ENCODE measurements around the gene HSPB1. TPM values are rescaled to one million over a fixed set of nuclear protein-coding genes. Genes with fewer than 3 reads are reported as not detected.
A peak's percentile ranks its signal among the peaks of the same experiment; 100 is the strongest.

The HSPB1 gene
- total and polyA plus RNA-seq, 2 of the 13 experiments (the other 11 are each of a cell fraction or from before 2014, with no cell fraction given), result 21.0 to 38.6 TPM

- TF ChIP-seq NFIB (CRISPR knock-in tag; IDR thresholded peaks at IDR 0.05; ENCODE audit: borderline replicate concordance), result no peak
- TF ChIP-seq MEIS1 (CRISPR knock-in tag; IDR thresholded peaks at IDR 0.05; ENCODE audit: borderline replicate concordance), result no peak
- no peak for TF ChIP-seq HOXA7 (CRISPR knock-in tag; IDR thresholded peaks at IDR 0.05)
- TF ChIP-seq SCMH1 (CRISPR knock-in tag; IDR thresholded peaks at IDR 0.05; ENCODE audit: borderline replicate concordance), result no peak
- TF ChIP-seq NFKBIZ (CRISPR knock-in tag; IDR thresholded peaks at IDR 0.05), result no peak; the same call in 1 of the 2 replicates
- TF ChIP-seq RNF2 (conservative IDR thresholded peaks at IDR 0.05; ENCODE audit: low read depth), result no peak
- no peak for TF ChIP-seq ZNF616 (CRISPR knock-in tag; IDR thresholded peaks at IDR 0.05; ENCODE audit: low read depth)
- TF ChIP-seq ZFP36L2 (CRISPR knock-in tag; IDR thresholded peaks at IDR 0.05), result no peak
- TF ChIP-seq ZSCAN22 (CRISPR knock-in tag; IDR thresholded peaks at IDR 0.05), result no peak; the same call in 1 of the 2 replicates
- 0 out of 2 replicates have a peak, but pooled peaks have one; percentile 2 for TF ChIP-seq ZNF775 (CRISPR knock-in tag; IDR thresholded peaks at IDR 0.05; ENCODE audit: borderline replicate concordance)
- TF ChIP-seq ZMAT3 (CRISPR knock-in tag; conservative IDR thresholded peaks at IDR 0.05), result no peak; the same call in 1 of the 2 replicates
- TF ChIP-seq ZFP82 (CRISPR knock-in tag; IDR thresholded peaks at IDR 0.05; ENCODE audit: borderline replicate concordance), result 0 out of 2 replicates have a peak, but pooled peaks have one; percentile 36
- TF ChIP-seq ZNF225 (CRISPR knock-in tag; IDR thresholded peaks at IDR 0.05), result no peak
- TF ChIP-seq ZNF558 (CRISPR knock-in tag; IDR thresholded peaks at IDR 0.05; ENCODE audit: borderline replicate concordance), result no peak
- no peak for TF ChIP-seq PCBP2 (optimal IDR thresholded peaks at IDR 0.05; ENCODE audit: low read depth, low read length, poor library complexity, severe bottlenecking)
- no peak for TF ChIP-seq RORA (CRISPR knock-in tag; IDR thresholded peaks at IDR 0.05)
- TF ChIP-seq U2AF2 (IDR thresholded peaks at IDR 0.05; ENCODE audit: low read depth, low read length), result no peak
- TF ChIP-seq POGK (CRISPR knock-in tag; conservative IDR thresholded peaks at IDR 0.05), result no peak; the same call in 1 of the 2 replicates
- TF ChIP-seq ZC3H13 (CRISPR knock-in tag; IDR thresholded peaks at IDR 0.05), result no peak; the same call in 1 of the 2 replicates
- TF ChIP-seq GPN1 (CRISPR knock-in tag; IDR thresholded peaks at IDR 0.05; ENCODE audit: borderline replicate concordance), result no peak
- no peak for TF ChIP-seq CENPX (CRISPR knock-in tag; IDR thresholded peaks at IDR 0.05)
- TF ChIP-seq ARNTL (CRISPR knock-in tag; IDR thresholded peaks at IDR 0.05), result peak; percentile 88
- TF ChIP-seq, protein P1, sequence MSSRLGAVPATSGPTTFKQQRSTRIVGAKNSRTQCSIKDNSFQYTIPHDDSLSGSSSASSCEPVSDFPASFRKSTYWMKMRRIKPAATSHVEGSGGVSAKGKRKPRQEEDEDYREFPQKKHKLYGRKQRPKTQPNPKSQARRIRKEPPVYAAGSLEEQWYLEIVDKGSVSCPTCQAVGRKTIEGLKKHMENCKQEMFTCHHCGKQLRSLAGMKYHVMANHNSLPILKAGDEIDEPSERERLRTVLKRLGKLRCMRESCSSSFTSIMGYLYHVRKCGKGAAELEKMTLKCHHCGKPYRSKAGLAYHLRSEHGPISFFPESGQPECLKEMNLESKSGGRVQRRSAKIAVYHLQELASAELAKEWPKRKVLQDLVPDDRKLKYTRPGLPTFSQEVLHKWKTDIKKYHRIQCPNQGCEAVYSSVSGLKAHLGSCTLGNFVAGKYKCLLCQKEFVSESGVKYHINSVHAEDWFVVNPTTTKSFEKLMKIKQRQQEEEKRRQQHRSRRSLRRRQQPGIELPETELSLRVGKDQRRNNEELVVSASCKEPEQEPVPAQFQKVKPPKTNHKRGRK (CRISPR knock-in tag; IDR thresholded peaks at IDR 0.05), result no peak
- TF ChIP-seq, protein P2, sequence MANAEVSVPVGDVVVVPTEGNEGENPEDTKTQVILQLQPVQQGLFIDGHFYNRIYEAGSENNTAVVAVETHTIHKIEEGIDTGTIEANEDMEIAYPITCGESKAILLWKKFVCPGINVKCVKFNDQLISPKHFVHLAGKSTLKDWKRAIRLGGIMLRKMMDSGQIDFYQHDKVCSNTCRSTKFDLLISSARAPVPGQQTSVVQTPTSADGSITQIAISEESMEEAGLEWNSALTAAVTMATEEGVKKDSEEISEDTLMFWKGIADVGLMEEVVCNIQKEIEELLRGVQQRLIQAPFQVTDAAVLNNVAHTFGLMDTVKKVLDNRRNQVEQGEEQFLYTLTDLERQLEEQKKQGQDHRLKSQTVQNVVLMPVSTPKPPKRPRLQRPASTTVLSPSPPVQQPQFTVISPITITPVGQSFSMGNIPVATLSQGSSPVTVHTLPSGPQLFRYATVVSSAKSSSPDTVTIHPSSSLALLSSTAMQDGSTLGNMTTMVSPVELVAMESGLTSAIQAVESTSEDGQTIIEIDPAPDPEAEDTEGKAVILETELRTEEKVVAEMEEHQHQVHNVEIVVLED (CRISPR knock-in tag; IDR thresholded peaks at IDR 0.05; ENCODE audit: borderline replicate concordance), result no peak; the same call in 1 of the 2 replicates
- no peak for TF ChIP-seq CEBPG (CRISPR knock-in tag; IDR thresholded peaks at IDR 0.05)
These were observed 1.0 kb downstream of the HSPB1 start (continued) for GRCh38 chr7:76303202-76304147.

All from HepG2 (cell line).